HuH-7 (cell line): Measurements from ENCODE around the gene NOL4L.
"Not testable (repeated sequence)": the region's sequence is repeated elsewhere in the genome, so short reads cannot be mapped to it uniquely, and the experiment has no call there.

Source experiments
- DNase-seq: peaks from one replicate; pipeline ENCODE4 v3.0.0; 2011; ENCODE audit warnings: low spot score

NOL4L gene

GRCh38 chr20:32507998-32508774 is 76.9 kb downstream of the NOL4L start:
- no peak for DNase-seq

DNA sequence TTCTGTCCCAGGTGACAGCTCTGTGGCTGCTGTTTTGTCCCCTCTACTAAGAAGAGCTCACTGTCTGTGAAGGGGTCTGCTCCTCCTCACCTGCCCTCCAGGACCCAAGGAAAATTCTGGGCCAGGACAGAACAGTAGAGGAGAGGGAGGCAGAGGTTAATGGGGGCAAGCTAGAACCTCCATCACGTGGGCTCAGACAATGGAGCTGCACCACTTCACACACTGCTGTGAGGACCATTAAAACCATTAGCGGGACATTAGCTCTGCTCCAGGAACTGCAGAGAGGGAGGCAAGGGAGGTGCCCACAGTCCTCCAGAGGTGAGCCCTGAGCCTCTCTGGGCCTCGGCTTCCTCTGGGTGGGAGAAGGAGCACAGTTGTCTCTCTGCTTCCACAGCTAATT is 78.4 kb downstream of the NOL4L start:
- no peak for DNase-seq

GRCh38 chr20:32505723-32506473 is 79.2 kb downstream of the NOL4L start:
- no peak for DNase-seq

- no peak for DNase-seq
Measured at GRCh38 chr20:32501709-32502108, 83.4 kb downstream of the NOL4L start.

DNA sequence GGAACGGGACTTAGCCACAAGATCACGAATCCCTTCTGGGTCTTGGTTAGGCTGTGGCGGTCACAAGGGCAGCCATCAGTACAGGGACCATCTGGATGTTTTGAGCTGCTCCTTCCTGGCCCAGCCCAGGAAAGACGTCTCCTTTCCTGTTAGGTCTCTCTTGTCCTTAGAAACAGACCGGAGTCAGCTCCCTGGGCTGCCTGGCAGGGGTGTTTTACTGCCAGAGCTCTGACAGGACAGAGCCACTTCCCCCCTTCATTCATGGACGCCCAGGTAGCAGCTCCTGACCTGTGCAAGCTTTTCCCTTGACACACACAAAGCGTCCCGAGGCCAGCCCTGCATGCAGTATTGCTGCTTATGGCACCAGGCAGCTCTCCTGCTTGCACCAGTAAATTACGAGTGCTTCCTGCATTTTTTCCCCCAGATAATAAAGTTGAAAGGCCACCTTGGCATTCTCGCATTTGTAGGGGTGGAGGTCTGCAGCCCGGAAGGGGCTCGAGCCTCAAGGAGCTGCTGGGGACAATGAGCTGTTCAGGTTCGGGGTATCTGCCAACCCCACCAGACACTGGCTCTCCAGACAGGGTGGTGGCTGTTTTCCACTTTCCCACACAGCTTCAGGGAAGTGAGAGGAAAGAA is 87.4 kb downstream of the NOL4L start:
- no peak for DNase-seq

DNA sequence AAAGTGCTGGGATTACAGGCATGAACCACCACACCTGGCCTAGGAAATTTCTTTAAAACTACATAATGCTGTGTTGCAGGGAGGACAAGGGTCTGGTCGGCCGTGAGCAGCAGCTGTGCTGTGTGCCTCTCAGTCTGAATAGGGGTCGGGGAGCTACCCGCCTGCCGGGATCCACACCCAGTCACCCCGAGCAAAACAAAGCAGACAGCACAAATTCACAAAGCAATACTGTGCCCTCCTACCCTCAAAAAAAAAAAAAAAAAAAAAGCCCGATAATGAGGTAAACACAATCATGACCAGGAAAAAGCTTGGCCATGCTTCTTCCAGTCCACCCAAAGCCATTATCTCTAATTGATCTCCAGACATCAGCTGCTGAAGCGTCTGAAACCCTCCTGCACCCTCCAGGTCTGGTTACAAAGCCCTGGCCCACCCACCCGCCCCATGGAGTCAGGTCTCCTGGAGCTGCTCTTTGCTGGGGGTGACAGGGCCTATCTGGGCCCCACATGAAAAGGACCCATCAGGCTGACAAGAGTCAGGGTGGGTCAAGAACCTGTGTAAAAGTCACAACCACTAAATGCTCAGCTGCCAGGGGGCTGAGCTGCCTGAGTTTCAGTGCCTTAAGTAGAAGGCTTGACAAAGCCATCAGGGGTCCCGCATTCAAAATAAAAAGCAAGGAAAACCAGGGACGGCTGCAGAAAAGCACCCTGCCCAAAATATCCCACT is 88.2 kb downstream of the NOL4L start:
- no peak for DNase-seq

DNA sequence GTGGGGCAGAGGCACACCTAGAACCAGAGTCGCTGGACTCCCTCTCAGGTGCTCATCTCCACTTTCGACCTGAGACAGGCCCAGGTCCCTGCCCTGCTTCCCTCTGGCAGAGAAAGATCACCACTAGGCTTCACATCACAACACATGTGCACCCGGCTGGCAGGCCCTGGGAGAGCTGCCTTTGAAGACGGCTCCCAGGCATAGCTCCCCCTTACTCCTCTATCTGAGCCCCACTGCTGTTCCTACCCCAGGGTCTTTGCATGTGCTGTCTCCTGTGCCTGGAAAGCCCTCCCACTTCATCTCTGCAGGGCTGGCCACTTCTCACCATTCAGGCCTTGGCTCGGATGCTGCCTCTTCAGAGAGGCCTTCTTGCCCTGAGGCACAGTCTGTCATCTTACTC is 89.2 kb downstream of the NOL4L start:
- no peak for DNase-seq

- DNase-seq: no peak
Measured at GRCh38 chr20:32495217-32495565, 89.9 kb downstream of the NOL4L start.

DNA sequence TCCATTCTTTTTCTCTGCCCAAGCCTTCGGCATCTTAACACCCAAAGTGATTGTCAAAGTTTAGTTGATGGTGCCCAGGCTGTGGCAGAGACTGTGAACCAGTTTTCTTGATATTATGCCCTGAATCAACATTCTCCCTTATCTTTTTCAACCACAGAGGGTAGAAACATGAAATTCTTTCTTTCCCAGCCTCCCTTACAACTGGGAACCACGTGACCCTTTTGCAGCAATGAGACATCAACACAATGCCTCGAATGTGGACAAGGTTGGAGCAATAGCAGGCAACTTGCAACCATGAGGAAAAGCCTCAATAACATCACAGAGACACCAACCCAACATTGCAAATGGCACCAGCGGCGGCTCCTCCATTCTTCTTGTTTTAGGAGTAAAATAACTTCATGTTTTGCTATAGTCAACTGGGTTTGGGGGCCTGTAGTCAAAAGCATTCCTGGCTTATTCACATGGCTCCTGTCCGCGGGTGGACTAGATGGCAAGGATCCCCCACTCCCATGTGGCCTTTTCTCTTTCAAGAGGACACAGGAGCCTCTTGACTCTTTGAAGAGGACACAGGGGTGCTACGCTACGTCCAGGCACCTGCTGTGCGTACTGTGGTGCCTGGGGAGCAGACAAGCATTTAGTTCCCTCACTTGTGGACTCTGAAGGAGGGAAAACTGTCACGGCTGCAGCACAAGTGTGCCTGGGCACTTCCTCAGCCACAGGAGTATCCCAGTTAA is 90.5 kb downstream of the NOL4L start:
- no peak for DNase-seq

DNA sequence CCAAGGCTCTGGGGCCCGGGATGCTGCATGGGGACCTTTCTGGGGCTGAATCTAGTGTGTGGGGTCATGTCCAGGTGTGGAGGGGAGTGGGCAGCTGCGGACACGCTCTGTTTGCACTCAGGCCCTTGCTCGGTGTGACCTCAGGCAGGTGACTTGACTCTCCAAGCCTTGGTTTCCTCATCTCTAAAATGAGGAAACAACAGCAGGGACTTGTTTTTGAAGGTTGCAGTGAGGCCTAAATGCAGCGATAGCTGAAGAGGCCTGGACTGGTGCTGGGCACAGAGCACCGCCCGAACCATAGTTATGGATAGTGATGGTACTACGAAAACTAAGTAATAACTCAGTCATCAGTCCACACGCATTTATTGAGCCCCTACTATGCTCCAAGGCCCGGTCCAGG is 91.8 kb downstream of the NOL4L start:
- no peak for DNase-seq

DNA sequence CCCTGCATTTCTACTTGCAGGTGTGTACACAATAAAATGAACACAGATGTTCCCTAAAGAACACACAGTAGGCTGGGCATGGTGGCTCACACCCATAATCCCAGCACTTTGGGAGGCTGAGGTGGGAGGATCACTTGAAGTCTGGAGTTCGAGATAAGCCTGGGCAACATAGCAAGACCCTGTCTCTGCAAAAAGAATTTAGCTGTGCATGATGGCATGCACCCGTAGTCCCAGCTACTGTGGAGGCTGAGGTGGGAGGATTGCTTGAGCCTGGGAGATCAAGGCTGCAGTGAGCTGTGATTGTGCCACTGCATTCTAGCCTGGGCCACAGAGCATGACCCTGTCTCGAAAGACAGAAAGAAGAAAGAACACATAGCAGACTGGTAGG is 93.4 kb downstream of the NOL4L start:
- DNase-seq: not testable (repeated sequence)

DNA sequence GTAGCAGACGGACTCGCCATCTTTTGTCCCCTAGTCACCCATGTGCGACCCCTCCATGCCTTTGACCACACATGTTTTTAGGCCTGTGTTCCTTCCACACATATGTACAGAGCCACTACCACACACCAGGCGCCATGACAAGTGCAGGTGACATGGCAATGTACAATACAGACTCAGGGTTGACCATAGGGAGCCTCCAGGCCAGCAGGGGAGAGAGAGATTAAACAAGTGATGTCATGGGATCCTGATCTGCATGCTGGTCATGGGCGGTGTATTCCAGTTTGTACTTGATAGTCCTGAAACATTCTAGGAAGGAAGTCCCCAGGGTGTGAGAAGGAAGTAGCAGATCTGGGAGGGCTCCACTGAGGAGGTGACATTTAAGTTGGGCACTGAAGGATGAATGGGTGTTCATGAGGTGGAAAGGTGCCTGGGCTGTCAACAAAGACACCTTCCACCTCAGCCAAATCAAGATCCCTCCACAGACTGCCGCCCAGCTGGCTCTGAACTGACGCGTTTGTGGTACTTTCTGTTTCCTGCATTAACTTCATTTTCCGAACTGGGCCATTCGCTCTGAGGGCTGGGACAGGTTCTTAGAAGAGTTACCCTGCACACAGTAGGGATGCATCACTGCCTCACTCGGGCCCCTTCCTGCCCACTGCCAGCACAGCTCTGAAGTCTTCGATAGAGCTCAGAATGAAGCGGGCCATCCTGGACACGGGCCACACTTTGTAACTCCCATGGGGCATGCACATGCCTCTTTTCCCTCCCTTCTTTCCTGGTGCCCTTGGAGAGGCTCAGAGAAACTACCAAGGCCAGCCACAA is 94.0 kb downstream of the NOL4L start:
- no peak for DNase-seq

- DNase-seq: no peak
Measured at GRCh38 chr20:32488066-32488838, 96.9 kb downstream of the NOL4L start.

GRCh38 chr20:32487381-32487780 is 97.8 kb downstream of the NOL4L start:
- DNase-seq: no peak

DNA sequence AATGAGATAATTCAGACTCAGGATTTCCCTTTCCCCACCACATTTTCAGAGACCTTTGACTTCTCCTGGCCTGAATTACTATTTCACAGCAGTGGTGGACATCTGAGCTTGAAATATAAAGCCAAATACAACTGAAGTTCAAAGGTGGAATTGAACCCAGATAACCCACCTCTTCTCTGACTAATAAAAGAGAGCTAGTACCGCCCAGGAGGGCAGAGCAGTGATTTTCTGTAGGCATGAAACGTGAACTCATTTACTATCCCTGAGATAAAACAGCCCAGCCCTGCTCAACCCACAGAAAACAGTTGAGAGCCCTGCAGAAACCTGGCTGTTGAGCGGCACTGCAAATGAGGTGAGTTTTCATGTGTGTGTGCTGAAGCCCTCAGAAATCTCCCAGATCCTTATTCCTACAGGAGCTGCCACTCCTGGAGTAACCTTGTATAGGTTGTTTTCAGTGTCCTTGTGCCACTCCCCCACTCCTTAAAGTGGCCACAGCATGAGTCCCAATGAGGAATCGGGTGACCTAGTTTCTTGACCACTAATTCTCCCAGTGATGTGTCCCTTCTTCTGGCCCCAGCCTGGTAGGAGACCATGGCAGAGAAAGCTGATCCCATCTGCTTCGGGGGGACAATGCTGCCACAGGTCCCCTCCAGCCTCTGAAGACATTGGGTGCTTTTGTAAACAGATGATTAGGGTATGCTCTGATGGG is 99.2 kb downstream of the NOL4L start:
- DNase-seq: no peak

DNA sequence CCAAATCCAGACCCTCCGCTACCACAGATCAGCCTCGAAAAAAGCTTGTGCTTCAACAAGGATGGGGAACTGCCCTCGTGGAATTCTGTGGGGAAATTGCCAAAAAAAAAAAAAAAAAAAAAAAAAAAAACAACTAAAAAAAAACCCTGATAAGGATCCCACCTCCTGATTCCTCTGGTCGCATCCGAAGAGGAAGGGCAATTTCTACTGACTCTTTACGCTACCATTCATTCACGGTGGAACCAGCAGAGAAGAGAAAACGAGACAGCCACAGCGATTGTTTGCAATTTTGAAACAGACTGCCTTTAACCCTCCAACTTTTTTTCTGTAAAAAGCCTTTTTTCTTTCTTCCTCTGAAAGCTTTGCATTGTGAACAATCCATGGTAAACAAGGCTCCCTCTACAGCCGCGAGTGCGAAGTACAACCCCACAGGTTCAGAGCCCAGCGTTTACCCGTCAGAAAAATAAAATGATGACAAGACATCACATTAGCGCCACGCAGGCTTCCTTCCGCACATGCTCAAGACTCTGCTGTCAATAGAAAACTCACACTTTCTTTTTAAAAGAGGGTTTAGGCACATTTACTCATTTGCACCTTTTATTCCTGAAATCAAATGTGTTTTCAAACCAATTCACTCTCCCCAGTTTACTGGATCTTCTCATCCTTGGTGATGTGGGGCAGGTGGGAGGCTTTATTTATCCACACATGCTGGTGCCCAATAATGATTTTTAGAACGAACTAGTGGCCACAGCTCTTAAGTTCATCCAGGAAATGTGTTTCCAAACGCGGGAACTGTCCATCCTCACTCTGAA is 100.0 kb downstream of the NOL4L start:
- DNase-seq: peak; percentile 83

DNA sequence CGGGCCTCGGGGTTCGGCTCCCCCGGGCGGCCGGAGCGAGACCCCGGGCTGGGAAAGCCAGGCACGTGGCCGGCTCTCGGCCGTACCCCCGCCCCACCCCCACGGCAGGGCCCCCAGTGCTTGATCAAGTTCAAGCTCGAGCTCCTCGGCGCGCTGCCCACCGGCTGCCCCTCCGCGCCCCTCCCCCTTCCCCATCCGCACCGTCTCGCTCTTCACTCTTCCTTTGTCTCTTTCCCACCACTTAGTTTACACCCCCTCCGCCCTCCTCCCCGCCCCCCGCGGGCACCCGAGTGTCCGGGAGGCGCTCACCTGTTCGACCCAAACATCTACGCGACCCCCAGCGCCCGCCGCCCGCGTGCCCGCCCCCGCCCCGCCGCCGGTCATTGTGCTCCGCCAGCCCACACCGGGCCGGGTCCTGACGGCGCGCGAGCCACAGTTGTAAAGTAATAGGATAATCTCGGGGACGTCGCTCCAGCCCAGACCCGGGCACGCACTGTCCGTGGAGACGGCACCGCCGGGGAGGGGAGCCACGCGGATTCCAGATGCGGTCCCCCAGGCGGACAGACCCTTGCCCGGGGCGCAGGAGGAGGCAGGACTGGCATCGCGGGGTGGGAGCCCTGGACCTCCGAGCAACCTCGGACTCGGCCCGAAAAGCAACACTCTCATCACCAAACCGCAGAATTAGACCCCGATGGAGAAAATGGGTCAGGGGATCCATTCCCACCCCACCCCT is 100.7 kb downstream of the NOL4L start:
- no peak for DNase-seq
